GM21526 (cell line): ENCODE results near the gene LRMDA.

ENCODE experiments used
- ATAC-seq: cut with Tn5 transposase; IDR thresholded peaks from one replicate; pipeline ENCODE4 v1.9.1; 2021; ENCODE audit warnings: moderate library complexity; ENCODE audit not compliant: unreplicated experiment, low FRiP score

LRMDA gene

DNA sequence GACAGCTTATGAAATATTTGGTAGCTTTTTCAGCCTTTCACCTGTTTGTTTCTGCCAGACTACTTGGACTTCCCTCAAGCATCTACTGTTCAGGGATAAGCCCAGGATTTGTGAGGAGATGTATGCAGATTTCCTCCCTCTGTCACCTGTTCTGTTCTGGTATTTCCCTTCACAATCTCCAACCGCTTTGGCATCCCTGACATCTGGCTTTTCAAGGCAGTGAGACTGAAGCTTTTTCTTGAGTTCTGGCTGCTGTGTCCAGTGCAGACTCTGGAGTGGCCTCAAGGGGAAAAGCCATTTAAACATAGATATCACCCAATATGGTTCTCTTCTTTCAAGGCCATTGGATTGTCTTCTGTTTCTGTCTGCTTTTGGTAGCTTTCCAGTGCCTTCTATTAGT is 369.7 kb downstream of the LRMDA start:
- ATAC-seq, result no peak

DNA sequence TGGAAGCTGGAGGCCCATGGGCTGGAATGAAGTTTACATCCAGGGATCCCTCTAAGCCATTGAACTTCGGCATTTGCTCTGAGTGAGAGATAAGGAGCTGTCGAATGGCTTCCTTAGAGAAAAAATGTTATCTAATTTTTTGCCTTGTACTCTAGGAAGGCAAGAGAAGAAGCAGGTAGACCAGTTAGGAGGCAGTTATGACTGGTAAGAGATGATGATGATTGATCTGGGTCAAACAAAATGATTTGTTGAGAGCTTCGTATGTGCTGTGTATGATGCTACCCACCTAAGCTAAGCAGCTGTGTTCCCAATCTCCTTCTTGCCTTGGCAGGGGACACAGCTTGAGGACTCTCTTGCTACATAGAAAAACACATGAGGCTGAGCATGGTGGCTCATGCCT is 370.2 kb downstream of the LRMDA start:
- no peak for ATAC-seq

DNA sequence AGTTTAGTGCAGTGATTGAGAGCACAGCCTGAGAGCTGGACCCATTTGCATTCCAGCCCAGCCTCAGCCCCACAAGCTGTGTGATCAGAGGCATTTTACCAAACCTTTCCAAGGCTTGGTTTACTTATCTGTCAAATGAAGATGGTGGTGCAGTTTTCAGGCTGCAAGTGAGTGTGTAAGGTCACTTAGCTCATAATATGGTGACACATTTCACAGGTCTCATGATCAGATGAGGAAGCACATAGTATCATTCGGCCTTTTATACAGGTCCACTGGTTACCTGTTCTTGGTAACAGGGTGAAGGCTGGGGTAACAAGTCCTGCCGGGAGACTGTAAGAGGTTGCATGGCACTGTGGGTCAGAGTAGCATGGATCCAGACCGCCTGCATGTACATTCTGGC is 371.7 kb downstream of the LRMDA start:
- ATAC-seq, result no peak

DNA sequence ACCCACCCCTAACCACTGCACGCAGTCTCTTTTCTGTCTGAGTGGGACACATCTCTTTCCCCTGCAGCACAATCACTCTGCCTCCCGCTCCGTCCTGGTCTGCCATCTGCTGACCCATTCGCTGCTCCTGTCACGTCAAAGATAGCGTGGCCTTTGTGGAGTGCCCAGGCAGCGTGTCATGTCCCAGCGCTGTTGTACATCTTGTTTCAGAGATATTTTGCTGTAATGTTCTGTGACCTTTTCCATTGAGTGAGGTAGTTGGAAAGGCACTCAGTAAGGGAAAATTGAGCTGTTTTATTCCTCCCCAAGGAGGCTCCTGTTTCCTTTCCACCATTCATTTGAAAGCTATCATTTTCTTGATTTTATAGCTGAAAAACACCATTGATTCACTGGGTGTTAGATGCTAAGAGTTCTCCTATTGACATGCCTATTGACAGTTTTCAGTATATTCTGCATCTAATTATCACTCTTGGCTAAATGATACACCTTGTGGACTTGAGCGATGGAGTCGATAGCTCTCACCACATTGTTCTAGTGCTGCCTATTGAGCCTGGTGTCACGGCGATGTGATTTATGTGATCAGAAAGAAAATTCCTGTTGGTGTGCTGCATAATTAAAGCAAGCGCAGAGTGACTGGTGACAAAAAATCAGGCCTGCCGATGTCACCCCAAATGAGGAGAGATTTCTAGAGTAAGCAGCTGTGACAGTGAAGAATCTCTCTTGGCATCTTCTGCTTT is 372.6 kb downstream of the LRMDA start:
- no peak for ATAC-seq

DNA sequence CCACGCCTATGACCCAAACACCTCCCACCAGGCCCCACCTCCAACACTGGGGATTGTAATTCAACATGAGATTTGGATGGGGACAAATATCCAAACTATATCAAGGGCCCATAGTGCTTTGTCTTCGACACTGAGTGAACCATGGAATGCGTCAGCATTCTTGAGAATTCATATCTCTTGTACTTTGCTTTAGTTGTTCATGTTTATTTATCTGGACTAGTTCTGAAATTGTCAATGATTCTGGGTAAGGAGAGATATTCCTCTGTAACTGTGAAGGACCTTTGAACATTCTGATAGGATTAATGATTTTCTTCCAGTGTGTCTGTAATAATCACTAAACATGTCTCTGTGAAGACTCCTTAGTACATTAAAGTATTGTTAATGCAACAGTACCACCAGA is 374.8 kb downstream of the LRMDA start:
- ATAC-seq, result no peak

DNA sequence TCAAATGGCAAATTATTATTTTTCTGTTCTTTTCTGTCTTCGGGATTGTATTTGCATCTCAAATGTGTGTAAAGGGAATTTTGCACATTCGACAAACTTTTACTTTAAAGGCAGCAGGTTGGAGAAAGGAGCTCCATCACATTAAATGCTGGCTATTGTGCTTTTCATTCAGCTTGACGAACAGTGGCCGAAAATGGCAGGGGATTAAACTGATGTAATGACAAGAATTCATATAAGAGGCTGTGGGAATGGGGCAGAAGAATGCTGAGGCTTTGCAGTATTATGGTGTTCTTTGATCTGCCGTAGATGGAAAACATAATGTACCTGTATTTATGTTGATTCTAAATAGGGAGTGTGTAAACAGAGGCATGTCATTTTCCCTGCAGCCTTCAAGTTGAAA is 376.0 kb downstream of the LRMDA start:
- no peak for ATAC-seq

DNA sequence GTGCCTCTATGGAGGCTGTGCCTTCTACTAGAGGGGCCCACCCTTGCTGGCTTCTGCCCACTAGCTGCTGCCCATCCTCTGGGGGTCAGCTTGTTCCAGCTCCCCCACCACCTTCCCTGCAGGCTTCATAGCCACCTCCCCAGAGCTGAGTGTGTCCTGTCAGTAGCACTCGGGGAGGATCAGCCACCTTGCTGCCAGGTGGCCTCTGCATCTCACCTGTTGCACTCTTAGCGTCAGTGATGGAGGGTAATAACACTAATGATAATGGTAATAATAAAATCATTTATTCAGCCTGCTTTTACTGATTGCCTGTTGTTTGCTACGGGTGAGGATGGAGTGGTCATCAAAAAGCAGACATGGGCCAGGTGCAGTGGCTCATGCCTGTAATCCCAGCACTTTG is 377.6 kb downstream of the LRMDA start:
- no peak for ATAC-seq

DNA sequence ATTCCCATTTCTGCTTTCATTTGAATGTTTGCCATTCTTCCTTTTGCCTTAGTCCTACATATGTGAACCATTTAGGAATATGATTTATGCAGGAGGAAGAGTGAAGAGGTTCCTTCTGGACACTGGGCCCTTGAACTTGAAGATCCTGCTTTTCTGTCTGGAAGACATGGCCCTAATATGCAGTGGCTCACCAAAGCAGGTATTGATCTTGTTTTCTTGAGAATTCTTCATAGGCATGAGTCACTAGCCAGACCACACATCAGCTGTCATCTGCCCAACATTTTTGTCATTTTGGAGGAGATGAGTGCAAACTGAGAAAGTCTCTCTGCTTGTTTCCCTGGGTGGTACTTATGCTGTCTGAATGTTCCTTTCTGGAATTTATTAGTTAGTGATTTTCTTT is 382.6 kb downstream of the LRMDA start:
- ATAC-seq, result no peak

DNA sequence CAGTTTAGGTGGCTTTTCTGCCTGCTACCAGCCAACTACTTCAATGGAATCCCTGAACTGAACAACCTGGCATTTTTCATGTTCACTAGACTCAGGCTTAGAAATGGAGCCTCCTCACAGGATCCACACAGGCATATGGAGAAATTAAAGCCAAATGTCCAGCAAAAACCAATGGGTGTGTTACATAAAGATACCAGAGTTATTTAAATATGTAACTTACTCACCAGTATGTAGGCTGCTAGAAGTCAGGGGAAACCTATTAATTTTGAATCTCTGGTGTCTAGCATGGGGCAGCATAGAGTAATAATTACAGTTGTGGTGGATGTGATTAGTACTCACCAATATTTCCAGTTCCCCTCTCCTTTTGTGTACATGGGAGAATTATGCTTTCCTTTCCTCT is 383.6 kb downstream of the LRMDA start:
- no peak for ATAC-seq

DNA sequence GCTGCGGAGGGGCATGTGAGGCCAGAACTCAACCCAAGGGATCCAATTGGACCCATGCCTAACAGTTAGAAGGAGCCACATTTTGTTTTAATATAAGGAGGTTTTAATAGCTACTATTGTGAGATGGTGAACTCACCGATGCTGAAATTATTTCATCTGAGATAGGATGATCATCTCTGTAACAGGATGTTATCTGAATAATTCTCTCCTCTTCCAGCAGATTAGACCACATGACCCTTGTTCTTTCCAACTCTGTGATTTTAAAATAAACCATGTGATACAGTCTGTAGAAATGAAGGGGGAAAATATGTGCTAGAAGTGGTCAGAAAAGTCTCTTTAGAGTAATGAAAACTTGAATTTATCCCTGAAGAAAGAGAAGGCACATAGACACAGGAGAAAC is 385.8 kb downstream of the LRMDA start:
- no peak for ATAC-seq

DNA sequence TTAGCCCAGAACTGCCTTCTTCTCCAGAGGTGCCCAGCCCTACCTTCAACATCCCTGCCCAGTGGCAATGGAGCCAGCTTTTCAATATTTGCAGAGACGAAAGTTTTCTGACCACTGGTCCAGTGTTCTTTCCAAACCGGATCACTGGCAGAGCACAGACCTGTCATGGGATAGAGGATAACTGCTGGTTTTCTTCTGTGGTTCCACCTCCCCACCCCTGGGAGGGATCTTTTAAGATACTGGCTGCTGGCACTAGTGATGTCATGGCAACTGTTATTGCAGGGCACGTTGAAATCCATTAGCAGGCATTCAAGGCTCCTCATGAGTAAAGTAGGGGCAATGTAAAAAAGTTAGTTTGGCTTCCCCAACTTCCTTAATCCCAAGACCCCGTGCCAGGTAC is 387.1 kb downstream of the LRMDA start:
- ATAC-seq, result no peak

DNA sequence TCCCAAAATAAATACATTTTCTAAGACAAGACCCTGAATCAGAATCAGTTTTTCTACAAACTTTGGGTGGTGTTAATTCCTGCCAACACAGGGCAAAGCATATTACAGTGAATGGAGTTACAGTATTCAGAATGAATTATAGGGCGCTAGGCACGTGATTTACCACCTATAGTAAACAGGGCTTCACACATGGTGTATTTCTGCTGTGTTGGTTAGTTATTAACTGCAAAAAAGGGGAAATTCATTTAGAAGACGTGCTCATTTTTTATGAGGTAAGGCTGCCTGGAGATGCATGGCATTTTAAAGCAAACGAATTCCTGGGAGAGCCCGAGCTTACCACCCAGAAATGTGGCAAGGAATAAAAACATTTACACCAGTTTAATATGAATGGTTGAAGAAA is 393.8 kb downstream of the LRMDA start:
- no peak for ATAC-seq

DNA sequence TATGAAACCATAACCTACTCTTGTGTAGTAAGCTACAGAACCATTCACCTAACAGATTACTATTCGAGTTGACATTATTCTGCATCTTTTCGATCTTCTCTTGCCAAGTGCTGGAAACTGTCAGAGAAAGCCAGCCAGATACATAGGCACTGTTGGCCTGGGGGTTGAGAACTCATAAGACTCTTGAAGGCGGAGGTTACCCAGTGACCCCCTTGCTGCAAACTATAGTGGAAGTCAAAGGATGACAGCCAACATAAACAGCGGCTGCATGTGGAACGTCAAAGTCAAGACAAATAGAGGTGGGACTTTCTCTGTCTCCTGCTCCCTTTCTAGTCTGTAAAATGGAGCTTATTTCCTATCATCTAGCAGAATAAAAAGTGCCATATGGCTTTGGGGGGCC is 394.2 kb downstream of the LRMDA start:
- no peak for ATAC-seq

DNA sequence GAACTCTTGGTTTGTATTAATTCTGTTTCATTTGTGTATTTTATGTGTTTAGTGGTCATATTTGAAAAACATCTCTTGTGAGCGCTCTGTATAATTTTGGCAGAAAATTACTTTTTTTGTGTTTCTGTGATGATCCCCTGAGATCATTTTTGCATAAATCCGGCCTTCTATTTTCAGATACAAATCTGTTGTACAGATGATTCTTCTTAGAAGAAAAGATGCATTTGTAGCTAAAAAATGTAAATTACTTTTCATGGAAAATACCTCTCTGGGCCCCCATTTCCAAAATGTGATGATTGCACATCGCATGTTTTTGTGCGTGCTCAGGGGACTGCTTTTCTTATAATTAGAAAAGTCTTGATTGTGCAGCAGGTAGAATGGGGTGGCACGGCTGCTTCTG is 395.4 kb downstream of the LRMDA start:
- ATAC-seq, result no peak

DNA sequence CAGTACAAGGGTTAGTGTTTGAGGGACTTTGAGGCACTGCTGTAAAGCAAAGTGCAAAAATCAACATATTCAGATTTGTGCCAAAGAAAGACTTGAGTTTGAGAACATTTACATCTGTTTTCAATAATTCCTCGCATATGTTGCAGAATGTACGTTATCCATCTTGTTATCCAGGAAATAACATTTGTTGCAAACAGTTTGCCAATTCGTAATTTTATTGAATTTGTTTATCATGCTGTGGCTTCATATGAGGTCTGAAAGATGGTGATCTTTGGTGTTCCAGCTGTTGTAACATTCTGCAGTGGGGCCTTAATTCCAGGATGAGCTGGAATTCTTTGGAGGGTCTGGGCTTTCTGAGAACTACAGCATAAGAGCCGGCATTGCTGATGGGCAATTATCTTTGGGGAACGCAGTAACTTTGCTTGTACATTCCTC is 396.2 kb downstream of the LRMDA start:
- ATAC-seq, result no peak

DNA sequence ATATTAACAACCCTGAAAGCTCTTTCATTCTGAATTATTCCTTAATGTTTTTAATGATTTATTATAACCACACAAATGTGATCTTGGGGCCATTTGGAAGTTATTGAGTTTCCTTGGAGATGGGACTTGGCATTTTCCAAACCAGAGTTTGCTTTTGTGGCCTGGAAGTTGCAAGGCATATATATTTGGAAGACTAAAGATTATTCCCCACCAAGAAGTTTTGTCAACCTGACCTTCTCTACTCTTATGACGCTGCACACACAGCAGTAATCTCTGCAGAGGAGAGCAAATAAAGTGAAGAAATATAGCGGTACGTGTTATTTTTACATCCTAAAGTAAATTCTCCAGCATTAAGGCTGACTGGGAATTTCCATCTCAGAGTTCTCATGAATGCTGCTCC is 397.0 kb downstream of the LRMDA start:
- no peak for ATAC-seq

DNA sequence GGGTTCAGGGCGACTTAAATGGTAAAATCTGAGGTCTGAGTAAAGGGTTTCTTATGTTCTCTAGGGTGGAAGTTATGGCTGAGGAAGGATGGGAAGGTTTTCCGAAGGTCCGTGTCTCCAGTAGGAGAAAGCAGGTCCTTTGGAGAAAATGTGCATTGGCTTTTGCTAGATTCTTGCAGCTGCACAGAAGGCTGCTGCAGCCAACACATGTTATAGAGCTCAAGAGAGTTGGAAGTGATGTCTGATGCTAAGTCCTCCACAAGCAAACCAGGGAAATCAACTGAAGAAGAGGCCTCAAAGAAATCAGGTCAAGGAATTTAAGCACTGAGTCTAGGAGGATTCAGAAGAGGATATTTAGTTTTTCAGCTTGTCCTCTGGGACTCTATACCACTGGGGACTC is 404.6 kb downstream of the LRMDA start:
- ATAC-seq, result no peak

DNA sequence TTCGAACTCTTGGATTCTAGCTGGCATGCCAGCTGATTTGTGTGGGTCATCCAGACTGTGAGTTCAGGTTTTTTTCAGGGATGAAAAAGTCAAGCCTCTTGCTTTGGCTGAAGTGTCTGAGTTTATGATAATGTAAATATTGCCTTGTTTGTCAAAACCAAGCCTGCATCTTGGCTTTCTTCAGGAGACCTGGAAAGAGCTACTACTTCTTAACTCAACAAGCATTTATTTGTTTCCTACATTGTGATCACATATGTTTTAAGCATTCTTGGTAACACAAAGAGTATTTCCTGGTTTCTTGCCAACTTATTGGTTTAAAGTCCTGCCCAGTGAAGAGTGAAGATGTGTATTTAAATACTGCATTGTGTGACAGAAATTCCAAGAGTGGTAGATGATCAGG is 407.1 kb downstream of the LRMDA start:
- no peak for ATAC-seq

DNA sequence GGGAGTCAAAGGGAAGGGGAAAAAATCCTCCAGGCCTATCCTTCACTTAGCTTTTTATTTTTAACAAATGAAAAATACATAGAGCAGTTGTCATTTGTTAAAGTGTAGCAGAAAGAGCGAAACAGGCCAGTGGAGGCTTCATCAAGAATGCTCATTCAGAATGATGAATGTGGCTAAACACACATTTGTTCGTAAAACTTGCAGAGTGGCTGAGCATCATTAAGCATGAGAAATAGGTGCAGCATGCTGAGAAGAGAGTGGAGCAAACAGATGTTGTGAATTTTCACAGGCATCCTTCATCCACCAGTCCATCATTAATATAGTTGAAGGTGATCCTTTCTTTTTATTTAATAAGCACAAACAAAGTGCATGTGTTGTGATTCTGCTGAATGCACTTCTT is 407.6 kb downstream of the LRMDA start:
- ATAC-seq, result no peak

DNA sequence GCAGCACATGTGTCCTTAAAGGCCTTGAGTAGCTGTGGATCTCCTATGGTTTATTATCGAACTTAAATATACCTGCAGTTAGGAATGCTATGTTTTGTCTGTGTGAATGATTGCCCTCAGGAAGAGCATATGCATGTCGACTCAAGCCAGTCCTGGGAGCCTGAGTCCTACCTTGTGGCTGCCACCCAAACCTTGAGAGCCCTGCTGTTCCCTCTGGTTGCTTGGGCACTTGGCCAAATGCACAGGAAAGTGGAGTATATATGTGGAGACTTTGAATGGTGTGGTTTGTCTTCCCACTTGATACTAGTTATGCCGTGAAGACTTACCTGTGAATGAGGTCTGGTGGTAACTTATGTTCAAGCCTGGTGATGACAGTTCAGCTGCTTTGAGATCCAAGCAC is 409.8 kb downstream of the LRMDA start:
- no peak for ATAC-seq

DNA sequence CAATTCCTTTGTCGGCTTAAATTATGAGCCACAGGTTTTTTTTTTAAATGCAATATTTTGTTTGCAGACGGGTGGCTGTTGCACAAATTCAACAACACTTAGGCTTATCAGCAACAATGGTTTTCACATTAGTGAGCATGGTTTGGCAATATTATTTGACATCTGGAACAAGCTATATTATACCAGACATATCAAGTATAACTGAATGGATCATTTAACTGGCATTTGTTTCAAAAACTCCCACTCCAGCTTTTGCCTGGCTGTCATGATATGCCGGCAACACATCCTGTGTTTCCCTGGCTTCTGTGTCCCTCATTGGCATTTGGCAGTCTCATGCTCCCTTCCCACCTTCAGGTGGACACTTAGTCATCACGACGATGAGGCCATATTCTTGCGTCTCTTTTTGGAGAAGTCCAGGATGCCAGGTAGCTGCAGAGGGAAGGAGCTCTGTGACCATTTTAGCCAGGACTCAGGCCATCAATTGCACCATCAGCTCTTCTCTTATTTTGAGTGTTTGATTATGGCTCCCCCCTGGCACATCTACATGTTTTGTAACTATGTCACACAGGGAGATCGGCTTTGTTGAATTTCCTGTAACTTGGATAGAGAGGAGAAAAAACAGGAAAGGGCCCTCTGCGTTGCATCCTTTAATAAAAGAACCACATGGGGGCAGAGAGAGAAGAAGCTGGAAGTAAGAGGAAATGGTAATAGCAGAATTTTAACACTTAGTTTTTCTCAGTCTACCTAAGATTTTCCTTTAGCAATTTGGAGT is 413.9 kb downstream of the LRMDA start:
- ATAC-seq, result no peak

DNA sequence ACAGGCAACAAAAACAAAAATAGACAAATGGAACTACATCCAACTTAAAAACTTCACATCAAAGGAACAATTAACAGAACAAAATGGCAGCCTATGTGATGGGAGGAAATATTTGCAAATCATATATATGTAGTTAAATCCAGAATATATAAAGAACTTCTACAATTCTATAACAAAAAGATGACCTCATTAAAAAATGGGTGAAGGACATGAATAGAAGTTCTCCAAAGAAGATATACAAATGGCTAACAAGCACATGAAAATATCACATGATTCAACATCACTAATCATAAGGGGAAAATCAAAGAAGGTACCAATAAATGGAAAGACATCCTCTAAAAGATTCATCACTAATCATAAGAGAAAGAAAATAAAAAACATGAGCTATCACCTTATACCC is 416.1 kb downstream of the LRMDA start:
- no peak for ATAC-seq
